HUES48 (cell line): Measurements from ENCODE around the gene LYRM4.

Experiments
- H3K27ac ChIP-seq: one replicate; pipeline ENCODE4 v1.7.0; 2013; ENCODE audit warnings: low read depth, low read length, inconsistent platforms
- H3K27me3 ChIP-seq: 2 replicates; pipeline ENCODE4 v1.6.1; 2013; ENCODE audit warnings: mild to moderate bottlenecking, low read length; ENCODE audit not compliant: control insufficient read depth, insufficient read depth
- H3K36me3 ChIP-seq: 2 replicates; pipeline ENCODE4 v1.6.1; 2013; ENCODE audit warnings: low read length; ENCODE audit not compliant: control insufficient read depth, insufficient read depth
- H3K4me1 ChIP-seq: 2 replicates; pipeline ENCODE4 v1.6.1; 2013; ENCODE audit warnings: mild to moderate bottlenecking, low read length; ENCODE audit not compliant: control insufficient read depth, insufficient read depth
- H3K4me3 ChIP-seq: 2 replicates; pipeline ENCODE4 v1.5.1; 2013; ENCODE audit warnings: mild to moderate bottlenecking, low read depth, low read length
- H3K9ac ChIP-seq: 2 replicates; pipeline ENCODE4 v1.6.1; 2013; ENCODE audit warnings: mild to moderate bottlenecking, low read depth, low read length, moderate library complexity
- H3K9me3 ChIP-seq: 2 replicates; pipeline ENCODE4 v1.6.1; 2013; ENCODE audit warnings: low read length; ENCODE audit not compliant: control insufficient read depth, insufficient read depth

The LYRM4 gene

GRCh38 chr6:5174756-5175549, 85.8 kb downstream of the LYRM4 start:
- Histone ChIP-seq H3K36me3 (no peaks in the 10 kb centered on the region), H3K27me3 (no peaks in the 10 kb centered on the region), H3K9me3 (no peaks in the 10 kb centered on the region), H3K27ac (no peak overlapping the region), H3K4me3 (no peak overlapping the region), H3K4me1 (peaks cover 14% of the 10 kb centered on the region), H3K9ac (no peak overlapping the region)

DNA sequence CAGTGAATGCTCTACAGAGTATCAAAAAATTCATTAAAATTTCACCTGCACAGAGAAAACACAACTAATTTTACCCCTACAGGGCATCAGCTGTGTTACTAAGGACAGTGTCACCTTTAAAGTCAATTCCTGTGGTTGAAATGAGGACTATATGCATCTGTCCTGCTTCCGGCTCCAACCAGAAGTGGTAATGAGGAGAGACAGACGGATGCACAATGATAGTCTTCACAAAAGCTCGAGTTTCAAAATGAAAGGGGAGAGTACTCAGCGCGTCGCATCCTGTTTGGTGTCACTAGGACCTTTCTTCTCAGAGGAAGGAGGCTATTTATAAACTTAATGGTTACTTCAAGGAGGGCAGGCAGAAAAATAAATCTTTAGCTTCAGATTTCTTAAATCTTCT, 86.5 kb downstream of the LYRM4 start:
- Histone ChIP-seq H3K36me3 (no peaks in the 10 kb centered on the region), H3K9ac (no peak overlapping the region)

DNA sequence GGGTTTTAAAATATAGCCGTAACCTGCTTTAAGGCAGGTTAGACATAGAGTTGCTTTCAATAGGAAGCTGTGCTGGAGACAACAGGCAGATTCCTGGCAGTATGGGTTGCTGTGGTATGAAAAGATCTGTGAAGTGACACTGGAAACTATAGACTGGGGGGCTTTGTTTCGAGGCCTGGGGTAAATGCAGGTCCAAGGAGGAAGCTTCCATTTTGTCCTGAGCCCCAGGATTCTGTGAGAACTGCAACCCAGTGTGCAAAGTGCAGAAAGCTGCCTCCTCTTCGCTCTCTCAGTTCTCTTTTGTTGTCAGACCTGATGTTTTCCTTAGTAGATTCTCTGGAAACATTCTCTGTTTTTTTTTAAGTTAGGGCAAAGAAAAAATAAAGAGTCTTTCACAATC, 86.9 kb downstream of the LYRM4 start:
- H3K27me3 ChIP-seq: no peaks in the 10 kb centered on the region
- no peak overlapping the region for H3K9ac ChIP-seq
- no peak overlapping the region for H3K4me3 ChIP-seq
- H3K36me3 ChIP-seq: no peaks in the 10 kb centered on the region
- no peak overlapping the region for H3K27ac ChIP-seq
- no peaks in the 10 kb centered on the region for H3K9me3 ChIP-seq
- peaks cover 14% of the 10 kb centered on the region for H3K4me1 ChIP-seq

More for the DNA sequence above, 86.5 kb downstream of the LYRM4 start:
- Histone ChIP-seq H3K4me3 (no peak overlapping the region), H3K9me3 (no peaks in the 10 kb centered on the region), H3K27me3 (no peaks in the 10 kb centered on the region), H3K27ac (no peak overlapping the region), H3K4me1 (peaks cover 14% of the 10 kb centered on the region)

GRCh38 chr6:5172897-5173474, 87.8 kb downstream of the LYRM4 start:
- no peaks in the 10 kb centered on the region for H3K27me3 ChIP-seq
- no peak overlapping the region for H3K4me3 ChIP-seq
- no peak overlapping the region for H3K27ac ChIP-seq
- H3K9ac ChIP-seq: no peak overlapping the region
- peaks cover 14% of the 10 kb centered on the region for H3K4me1 ChIP-seq
- H3K9me3 ChIP-seq: no peaks in the 10 kb centered on the region
- no peaks in the 10 kb centered on the region for H3K36me3 ChIP-seq

DNA sequence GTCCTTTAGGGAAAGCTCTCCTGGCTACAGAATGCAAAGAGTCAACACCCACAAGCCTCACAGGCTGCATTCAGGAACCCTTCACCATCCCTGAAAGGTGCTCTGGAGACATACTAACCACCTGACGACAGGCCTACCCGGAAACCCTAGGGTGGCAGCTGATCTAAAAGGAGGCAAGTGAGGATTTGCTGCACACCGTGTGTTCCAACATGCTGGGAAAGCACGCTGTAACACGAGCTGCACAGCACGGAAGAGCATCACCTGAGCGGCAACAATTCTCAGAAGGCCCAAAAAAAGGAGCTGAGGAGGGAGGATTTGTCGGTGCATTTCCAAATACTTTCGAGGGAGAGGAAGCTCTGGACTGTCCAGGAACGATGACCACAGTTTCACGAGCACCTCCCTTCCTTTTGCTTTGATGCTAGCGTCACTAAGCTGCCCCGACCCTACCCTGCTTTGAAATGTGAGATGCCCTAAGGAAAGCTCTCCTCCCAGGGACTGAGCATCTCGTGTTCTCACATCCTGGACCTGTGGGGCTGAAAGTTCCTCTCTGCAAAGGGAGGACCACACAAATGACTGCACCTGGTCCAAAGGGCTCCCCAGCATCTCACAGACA, 88.6 kb downstream of the LYRM4 start:
- H3K4me1 ChIP-seq: peaks cover 14% of the 10 kb centered on the region
- no peaks in the 10 kb centered on the region for H3K9me3 ChIP-seq
- no peaks in the 10 kb centered on the region for H3K36me3 ChIP-seq
- no peaks in the 10 kb centered on the region for H3K27me3 ChIP-seq
- H3K27ac ChIP-seq: no peak overlapping the region
- no peak overlapping the region for H3K9ac ChIP-seq
- no peak overlapping the region for H3K4me3 ChIP-seq

GRCh38 chr6:5167501-5167900, 93.2 kb downstream of the LYRM4 start:
- no peaks in the 10 kb centered on the region for H3K4me1 ChIP-seq
- H3K9ac ChIP-seq: no peak overlapping the region
- H3K27ac ChIP-seq: no peak overlapping the region
- H3K27me3 ChIP-seq: no peaks in the 10 kb centered on the region
- H3K4me3 ChIP-seq: no peak overlapping the region
- H3K36me3 ChIP-seq: no peaks in the 10 kb centered on the region
- no peaks in the 10 kb centered on the region for H3K9me3 ChIP-seq

- Histone ChIP-seq H3K9ac (no peak overlapping the region), H3K4me1 (no peaks in the 10 kb centered on the region), H3K27ac (no peak overlapping the region), H3K36me3 (no peaks in the 10 kb centered on the region), H3K4me3 (no peak overlapping the region), H3K9me3 (no peaks in the 10 kb centered on the region), H3K27me3 (no peaks in the 10 kb centered on the region)
These were observed 96.7 kb downstream of the LYRM4 start for GRCh38 chr6:5164092-5164491.

- Histone ChIP-seq H3K4me3 (no peak overlapping the region), H3K9ac (no peak overlapping the region), H3K4me1 (no peaks in the 10 kb centered on the region), H3K9me3 (no peaks in the 10 kb centered on the region), H3K27me3 (no peaks in the 10 kb centered on the region), H3K36me3 (no peaks in the 10 kb centered on the region), H3K27ac (no peak overlapping the region)
These were observed 97.5 kb downstream of the LYRM4 start for GRCh38 chr6:5163247-5163646.

GRCh38 chr6:5162355-5162754, 98.4 kb downstream of the LYRM4 start:
- Histone ChIP-seq H3K27me3 (no peaks in the 10 kb centered on the region), H3K9me3 (no peaks in the 10 kb centered on the region), H3K4me1 (no peaks in the 10 kb centered on the region), H3K4me3 (no peak overlapping the region), H3K27ac (no peak overlapping the region), H3K36me3 (no peaks in the 10 kb centered on the region), H3K9ac (no peak overlapping the region)

- H3K4me3 ChIP-seq: no peak overlapping the region
- no peaks in the 10 kb centered on the region for H3K4me1 ChIP-seq
- H3K27ac ChIP-seq: no peak overlapping the region
- no peaks in the 10 kb centered on the region for H3K9me3 ChIP-seq
- no peaks in the 10 kb centered on the region for H3K27me3 ChIP-seq
- H3K9ac ChIP-seq: no peak overlapping the region
- H3K36me3 ChIP-seq: no peaks in the 10 kb centered on the region
These were observed 100.5 kb downstream of the LYRM4 start for GRCh38 chr6:5160206-5160605.

GRCh38 chr6:5159162-5159561, 101.6 kb downstream of the LYRM4 start:
- Histone ChIP-seq H3K27me3 (no peaks in the 10 kb centered on the region), H3K9ac (no peak overlapping the region), H3K27ac (no peak overlapping the region), H3K9me3 (no peaks in the 10 kb centered on the region), H3K4me3 (no peak overlapping the region), H3K4me1 (no peaks in the 10 kb centered on the region), H3K36me3 (no peaks in the 10 kb centered on the region)
